Adrenal gland (tissue), 12 donors: ENCODE data around the gene WDR59. TPM values are rescaled to one million over a fixed set of nuclear protein-coding genes. Genes with fewer than 3 reads are reported as not detected.
A peak's percentile ranks its signal among the peaks of the same experiment; 100 is the strongest.

Experiments used
- DNase-seq, 7 donors: peaks; one replicate each; pipeline ENCODE4 v3.0.0-alpha.2; 2019 to 2020
- H3K27ac ChIP-seq, 5 donors: fragments of 200-600 bp; sonication (generic) in 4 of 5; 1 replicate in 3 of 5; 2 replicates in 2 of 5; pipeline versions ENCODE4 v1.5.1 to v1.8.0; 2016 to 2020; ENCODE audit warnings: mild to moderate bottlenecking in 1 of 5
- H3K27me3 ChIP-seq: fragments of 200-600 bp; 2 replicates; pipeline ENCODE4 v1.8.0; 2021
- H3K36me3 ChIP-seq, 2 donors: fragments of 200-600 bp; replicated peaks in 1 of 2; 1 replicate in 1 of 2; 2 replicates in 1 of 2; pipeline versions ENCODE4 v1.5.1 to v1.8.0; 2018 to 2022
- H3K4me1 ChIP-seq, 2 donors: fragments of 200-600 bp; replicated peaks in 1 of 2; 1 replicate in 1 of 2; 2 replicates in 1 of 2; pipeline versions ENCODE4 v1.5.1 to v1.8.0; 2018 to 2021
- H3K4me3 ChIP-seq, 4 donors: fragments of 200-600 bp; sonication (generic) in 3 of 4; one replicate each; pipeline ENCODE4 v1.5.1; 2016 to 2018
- H3K9me3 ChIP-seq, 3 donors: fragments of 200-600 bp; sonication (generic) in 1 of 3; replicated peaks in 1 of 3; 1 replicate in 2 of 3; 2 replicates in 1 of 3; pipeline versions ENCODE4 v1.5.1 to v1.8.0; 2016 to 2021
- POLR2A ChIP-seq, 2 donors: fragments of 450-650 bp; IDR thresholded peaks; one replicate each; pipeline ENCODE4 v1.6.1; 2017; ENCODE audit warnings: antibody characterized with exemption in 2 of 2, mild to moderate bottlenecking in 2 of 2, moderate library complexity in 1 of 2
- WGBS, 4 donors: extraction: QIAGEN DNeasy Blood & Tissue Kit in 2 of 4; methylation state at CpG; one replicate each; pipeline versions ENCODE4 v1.1.5 to v1.1.7; 2013 to 2017; 5-methylcytosine and 5-hydroxymethylcytosine counted together
- intact Hi-C, 2 donors: fragments of 100-400 bp; cut with DNase I; formaldehyde crosslinking; loops; one replicate each; pipeline versions ENCODE4 v1.14.1 to v1.15.0; 2022 to 2023
- polyA plus RNA-seq, 3 donors: library from polyadenylated mRNA; stranded (reverse); fragments of 200-250 nt in 2 of 3; fragments of 350-450 nt in 1 of 3; fragmentation: Illumina TruSeq in 1 of 3; extraction: RNeasy Lipid Tissue Mini Kit (QIAGEN cat#74804) in 1 of 3; gene quantifications; one replicate each; pipeline ENCODE4 v1.2.3, GENCODE V29; 2013 to 2014
- total RNA-seq, 9 donors: library from RNA; depleted of rRNA in 4 of 9; stranded (reverse); fragments of >200 nt in 4 of 9; fragments of 120-200 nt in 1 of 9; fragmentation: NEBNext Ultra II Directional in 1 of 9; extraction: Animal tissue kit (Norgen Biotek cat#: 25700) in 1 of 9; gene quantifications; one replicate each; pipeline versions ENCODE4 v1.1.0 to v1.2.4, GENCODE V29; 2013 to 2023
- TF ChIP-seq, protein P1 (sequence below), 6 experiments: fragments of 450-650 bp in 4 of 6; fragments of 200-600 bp in 2 of 6; sonication (generic) in 1 of 6; IDR thresholded peaks; 1 replicate in 5 of 6; 2 replicates in 1 of 6; pipeline versions ENCODE4 v1.5.1 to v1.8.0; 2016 to 2021; ENCODE audit warnings: antibody characterized with exemption in 6 of 6, mild to moderate bottlenecking in 2 of 6, moderate library complexity in 1 of 6
- donor health status: healthy with polysubstance abuse.
- donor health status: Bipolar disorder and iron deficiency.
- donor health status: DM: yes; HTN: yes; CAD: no.
- donor health status: DM: no; HTN: no; CAD: no.
- donor health status: DM: no; HTN: no; CAD: no.
- donor health status: DM: yes; HTN: yes; CAD: no.

The WDR59 gene
- total and polyA plus RNA-seq, 12 donors = 21.5 to 130 (median 64.1) TPM

DNA sequence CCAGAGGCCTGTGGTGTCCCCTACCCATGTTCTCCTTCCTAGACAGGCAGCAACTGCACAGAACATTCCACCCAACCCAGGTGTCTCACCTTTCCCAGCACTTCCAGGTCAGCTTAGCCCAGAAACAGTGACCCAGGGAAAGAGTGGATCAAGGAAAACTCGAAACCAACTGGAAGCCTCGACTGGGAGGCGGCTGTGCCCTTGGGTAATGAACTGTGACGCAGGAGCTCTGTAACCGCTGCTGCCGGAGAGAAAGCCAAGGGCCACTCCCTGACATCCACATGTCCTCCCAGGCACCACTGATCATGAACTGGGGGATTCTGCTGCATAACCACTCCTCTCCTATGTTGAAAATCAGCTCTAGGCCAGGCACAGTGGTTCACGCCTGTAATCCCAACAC lies 34.4 kb downstream of the WDR59 start:
- no peaks in the 10 kb centered on the region for H3K4me1 ChIP-seq
- 95 to 98% (median 97%) methylated on average over 7 of the region's 7 CpGs for WGBS, 4 donors
- H3K27me3 ChIP-seq = no peaks in the 10 kb centered on the region
- no peak overlapping the region for H3K4me3 ChIP-seq
- no peak overlapping the region for H3K27ac ChIP-seq
- TF ChIP-seq POLR2A (IDR thresholded peaks at IDR 0.05) = no peak
- TF ChIP-seq, protein P1, sequence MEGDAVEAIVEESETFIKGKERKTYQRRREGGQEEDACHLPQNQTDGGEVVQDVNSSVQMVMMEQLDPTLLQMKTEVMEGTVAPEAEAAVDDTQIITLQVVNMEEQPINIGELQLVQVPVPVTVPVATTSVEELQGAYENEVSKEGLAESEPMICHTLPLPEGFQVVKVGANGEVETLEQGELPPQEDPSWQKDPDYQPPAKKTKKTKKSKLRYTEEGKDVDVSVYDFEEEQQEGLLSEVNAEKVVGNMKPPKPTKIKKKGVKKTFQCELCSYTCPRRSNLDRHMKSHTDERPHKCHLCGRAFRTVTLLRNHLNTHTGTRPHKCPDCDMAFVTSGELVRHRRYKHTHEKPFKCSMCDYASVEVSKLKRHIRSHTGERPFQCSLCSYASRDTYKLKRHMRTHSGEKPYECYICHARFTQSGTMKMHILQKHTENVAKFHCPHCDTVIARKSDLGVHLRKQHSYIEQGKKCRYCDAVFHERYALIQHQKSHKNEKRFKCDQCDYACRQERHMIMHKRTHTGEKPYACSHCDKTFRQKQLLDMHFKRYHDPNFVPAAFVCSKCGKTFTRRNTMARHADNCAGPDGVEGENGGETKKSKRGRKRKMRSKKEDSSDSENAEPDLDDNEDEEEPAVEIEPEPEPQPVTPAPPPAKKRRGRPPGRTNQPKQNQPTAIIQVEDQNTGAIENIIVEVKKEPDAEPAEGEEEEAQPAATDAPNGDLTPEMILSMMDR (IDR thresholded peaks at IDR 0.05) = no peak
- H3K9me3 ChIP-seq = no peaks in the 10 kb centered on the region
- no peak for DNase-seq
- intact Hi-C loops = no loop called here
- peaks cover 0 to 43% of the 10 kb centered on the region in 2 donors for H3K36me3 ChIP-seq

DNA sequence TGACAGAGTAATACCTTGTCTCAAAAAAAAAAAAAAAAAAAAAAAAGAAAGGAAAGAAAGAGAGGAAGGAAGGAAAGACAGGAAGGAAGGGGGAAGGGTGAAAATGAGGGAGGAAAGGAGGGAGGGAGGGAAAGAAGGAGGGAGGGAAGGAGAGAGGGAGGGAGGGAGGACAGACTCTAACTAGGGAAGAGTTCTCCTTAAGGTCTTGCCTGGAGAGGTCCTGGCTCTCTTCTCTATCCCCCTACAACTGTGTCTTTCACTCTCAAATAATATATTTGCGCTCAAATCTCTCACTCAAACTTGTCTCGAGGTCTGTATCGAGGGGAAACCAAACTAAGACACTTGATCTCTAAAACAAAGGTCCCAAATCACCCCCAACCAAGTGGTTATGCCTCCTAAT lies 35.6 kb downstream of the WDR59 start:
- Histone ChIP-seq H3K27me3 (no peaks in the 10 kb centered on the region), H3K9me3 (no peaks in the 10 kb centered on the region), H3K36me3 (peaks cover 0 to 42% of the 10 kb centered on the region in 2 donors), H3K4me3 (no peak overlapping the region), H3K27ac (no peak overlapping the region), H3K4me1 (no peaks in the 10 kb centered on the region)
- no peak for DNase-seq
- intact Hi-C loops = no loop called here
- TF ChIP-seq, protein P1 (IDR thresholded peaks at IDR 0.05) = no peak
- TF ChIP-seq POLR2A (IDR thresholded peaks at IDR 0.05) = no peak
- WGBS, 4 donors = 96 to 100% (median 96%) methylated on average over 3 of the region's 3 CpGs

DNA sequence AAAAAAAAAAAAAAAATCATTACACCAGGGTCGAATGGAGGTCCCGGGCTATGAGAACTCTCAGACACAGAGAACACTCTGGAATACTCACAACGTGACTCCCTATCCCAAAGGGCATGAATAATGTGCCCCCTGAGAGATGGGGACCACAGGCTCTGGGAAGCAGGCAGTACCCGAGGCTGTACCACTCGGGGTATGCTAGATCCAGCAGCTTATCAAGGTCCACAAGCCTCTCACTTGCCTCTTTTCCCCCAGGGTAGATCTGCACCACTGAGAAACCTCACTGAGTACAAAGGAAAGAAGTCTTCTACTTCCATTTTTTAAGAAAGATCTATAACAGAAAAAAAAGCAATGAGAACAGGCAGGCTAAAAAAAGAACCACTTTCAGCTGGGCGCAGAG lies 40.5 kb downstream of the WDR59 start:
- intact Hi-C loops = no loop called here
- Histone ChIP-seq H3K36me3 (peaks cover 0 to 51% of the 10 kb centered on the region in 2 donors), H3K4me1 (no peaks in the 10 kb centered on the region), H3K4me3 (no peak overlapping the region), H3K27ac (no peak overlapping the region), H3K27me3 (no peaks in the 10 kb centered on the region), H3K9me3 (no peaks in the 10 kb centered on the region)
- TF ChIP-seq, protein P1 (IDR thresholded peaks at IDR 0.05) = no peak
- no peak for TF ChIP-seq POLR2A (IDR thresholded peaks at IDR 0.05)
- DNase-seq = no peak
- WGBS, 4 donors = 92 to 93% (median 93%) methylated on average over 6 of the region's 6 CpGs

DNA sequence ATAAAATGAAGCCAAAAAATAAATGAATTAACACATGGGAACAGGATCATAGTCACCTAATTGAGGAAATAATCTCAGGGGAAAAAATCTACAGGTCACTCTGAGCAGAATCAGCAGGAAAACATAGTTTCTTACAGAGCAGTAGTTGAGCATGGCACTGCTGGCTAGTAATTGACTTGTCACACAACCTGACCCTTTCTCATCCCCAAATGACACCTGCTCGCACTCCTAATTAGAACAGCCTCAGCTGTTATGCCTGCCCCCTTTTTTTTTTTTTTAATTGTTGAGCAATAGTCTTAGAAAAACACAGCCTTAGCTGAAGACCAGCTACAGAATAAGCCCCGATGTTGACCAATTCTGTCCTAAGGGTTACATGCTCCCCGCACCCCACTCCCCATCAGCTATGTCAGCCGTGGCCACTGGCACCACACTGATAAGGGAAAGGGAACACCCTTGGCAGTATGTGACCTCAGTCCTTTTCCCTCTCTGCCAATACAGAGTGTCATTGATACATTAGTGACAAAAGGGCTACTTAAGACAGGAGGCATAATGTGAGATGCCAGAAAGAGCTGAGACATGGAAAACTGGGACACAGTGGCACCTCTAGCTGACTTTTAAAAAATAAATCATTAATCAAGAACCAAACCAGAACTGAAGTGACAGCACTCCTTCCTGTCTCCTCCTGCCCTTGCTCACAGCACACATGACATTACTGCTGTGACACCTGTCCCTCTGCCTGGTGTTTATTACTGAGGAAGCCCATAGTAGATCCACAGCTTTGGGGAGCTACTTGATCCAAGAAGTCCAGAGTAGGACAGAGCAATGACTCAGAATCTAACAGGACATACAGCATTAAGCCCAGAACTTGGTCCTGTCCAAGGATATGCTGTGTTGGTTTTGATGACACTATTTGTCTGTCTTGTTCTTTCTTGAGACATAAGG lies 41.7 kb downstream of the WDR59 start:
- peaks cover 0 to 53% of the 10 kb centered on the region in 2 donors for H3K36me3 ChIP-seq
- H3K27ac ChIP-seq = no peak overlapping the region
- WGBS, 4 donors = 61 to 67% (median 64%) methylated on average over 4 of the region's 4 CpGs
- intact Hi-C loops = no loop called here
- DNase-seq = peak in 3 of 7 donors; percentile 21 to 61 (median 32)
- no peaks in the 10 kb centered on the region for H3K27me3 ChIP-seq
- H3K9me3 ChIP-seq = no peaks in the 10 kb centered on the region
- H3K4me3 ChIP-seq = no peak overlapping the region
- TF ChIP-seq, protein P1 (IDR thresholded peaks at IDR 0.05) = no peak
- no peak for TF ChIP-seq POLR2A (IDR thresholded peaks at IDR 0.05)
- no peaks in the 10 kb centered on the region for H3K4me1 ChIP-seq
